ENCODE measurements around the gene DOC2A. TPM values are rescaled to one million over a fixed set of nuclear protein-coding genes. Genes with fewer than 3 reads are reported as not detected.

Gene DOC2A
- polyA plus RNA-seq, 1 donor from 2014 or later = 7.3 TPM

DNA sequence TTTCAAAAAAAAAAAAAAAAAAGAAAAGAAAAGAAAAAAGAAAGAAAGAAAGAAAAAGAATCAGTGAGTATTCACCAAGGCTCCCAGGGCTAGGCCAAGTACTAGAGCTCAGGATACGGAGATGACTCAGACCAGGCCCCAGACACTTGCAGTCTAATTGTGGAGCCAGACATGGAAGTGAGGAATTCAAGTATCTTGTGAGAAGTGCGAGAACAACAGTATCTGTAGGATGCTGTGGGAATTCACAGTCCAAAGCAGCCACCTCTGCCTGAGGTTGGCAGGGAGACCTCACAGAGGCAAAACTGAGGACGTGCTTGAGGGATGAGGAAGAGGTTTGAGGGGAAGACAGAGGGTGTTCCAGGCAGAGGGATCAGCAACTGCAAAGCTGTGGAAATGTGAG lies 40.7 kb upstream of the DOC2A start:
- H3K9ac ChIP-seq (ENCODE audit: low read length) = no peak overlapping the region
- H3K27me3 ChIP-seq (ENCODE audit: insufficient read depth, low read depth, low read length) = no peaks in the 10 kb centered on the region
- H3K4me3 ChIP-seq (ENCODE audit: low read length) = no peak overlapping the region
- peaks cover 10% of the 10 kb centered on the region for H3K79me2 ChIP-seq (replicated peaks; ENCODE audit: insufficient read depth, low read length)
- H3F3A ChIP-seq (ENCODE audit: insufficient read depth, low read length, poor library complexity, severe bottlenecking) = no peaks in the 10 kb centered on the region
- H3K9me2 ChIP-seq (ENCODE audit: insufficient read depth, low read length) = no peaks in the 10 kb centered on the region
- H2AFZ ChIP-seq (ENCODE audit: low read depth, low read length) = no peak overlapping the region
- H3K9me3 ChIP-seq (ENCODE audit: low read length) = no peaks in the 10 kb centered on the region
- H3K27ac ChIP-seq (ENCODE audit: low read length) = no peak overlapping the region
- no peaks in the 10 kb centered on the region for H3K36me3 ChIP-seq (ENCODE audit: insufficient read depth, low read length)
- H4K20me1 ChIP-seq (ENCODE audit: insufficient read depth) = no peaks in the 10 kb centered on the region
- no peak overlapping the region for H3K4me2 ChIP-seq (ENCODE audit: low read length)
- TF ChIP-seq RAD21 (conservative IDR thresholded peaks at IDR 0.05) = no peak
- TF ChIP-seq EZH2 (IDR thresholded peaks at IDR 0.05; ENCODE audit: borderline replicate concordance, insufficient read depth, low read length, poor library complexity, severe bottlenecking) = no peak
- no peak for TF ChIP-seq REST (IDR thresholded peaks at IDR 0.05; ENCODE audit: borderline replicate concordance)
- no peak for TF ChIP-seq TAF1 (IDR thresholded peaks at IDR 0.05; ENCODE audit: low read depth)
- TF ChIP-seq EP300 (conservative IDR thresholded peaks at IDR 0.05; ENCODE audit: poor library complexity, severe bottlenecking) = no peak
- TF ChIP-seq, protein P1, sequence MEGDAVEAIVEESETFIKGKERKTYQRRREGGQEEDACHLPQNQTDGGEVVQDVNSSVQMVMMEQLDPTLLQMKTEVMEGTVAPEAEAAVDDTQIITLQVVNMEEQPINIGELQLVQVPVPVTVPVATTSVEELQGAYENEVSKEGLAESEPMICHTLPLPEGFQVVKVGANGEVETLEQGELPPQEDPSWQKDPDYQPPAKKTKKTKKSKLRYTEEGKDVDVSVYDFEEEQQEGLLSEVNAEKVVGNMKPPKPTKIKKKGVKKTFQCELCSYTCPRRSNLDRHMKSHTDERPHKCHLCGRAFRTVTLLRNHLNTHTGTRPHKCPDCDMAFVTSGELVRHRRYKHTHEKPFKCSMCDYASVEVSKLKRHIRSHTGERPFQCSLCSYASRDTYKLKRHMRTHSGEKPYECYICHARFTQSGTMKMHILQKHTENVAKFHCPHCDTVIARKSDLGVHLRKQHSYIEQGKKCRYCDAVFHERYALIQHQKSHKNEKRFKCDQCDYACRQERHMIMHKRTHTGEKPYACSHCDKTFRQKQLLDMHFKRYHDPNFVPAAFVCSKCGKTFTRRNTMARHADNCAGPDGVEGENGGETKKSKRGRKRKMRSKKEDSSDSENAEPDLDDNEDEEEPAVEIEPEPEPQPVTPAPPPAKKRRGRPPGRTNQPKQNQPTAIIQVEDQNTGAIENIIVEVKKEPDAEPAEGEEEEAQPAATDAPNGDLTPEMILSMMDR (IDR thresholded peaks at IDR 0.05; ENCODE audit: poor library complexity, severe bottlenecking) = no peak
- no peak for TF ChIP-seq POLR2AphosphoS5 (IDR thresholded peaks at IDR 0.05)
- no peak for TF ChIP-seq SMC3 (conservative IDR thresholded peaks at IDR 0.05; ENCODE audit: poor library complexity)
- TF ChIP-seq MXI1 (conservative IDR thresholded peaks at IDR 0.05; ENCODE audit: poor library complexity, severe bottlenecking) = no peak

DNA sequence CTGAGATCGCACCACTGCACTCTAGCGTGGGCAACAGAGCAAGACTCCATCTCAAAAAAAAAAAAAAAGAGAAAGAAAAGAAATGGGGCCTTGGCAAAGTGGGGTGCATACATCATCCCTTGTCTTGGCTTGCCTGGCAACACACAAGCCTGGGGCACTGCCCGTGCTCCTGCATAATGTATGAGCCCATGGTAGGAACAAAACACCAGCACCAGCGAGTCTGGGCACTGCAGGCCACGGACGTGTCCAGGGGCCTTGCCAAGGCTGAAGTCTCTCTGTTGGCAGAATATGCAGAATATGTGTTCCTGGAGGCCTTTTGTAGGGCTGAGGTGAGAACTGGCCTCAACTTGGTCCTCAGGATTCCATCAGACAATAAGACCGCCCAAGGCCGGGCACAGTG lies 39.0 kb upstream of the DOC2A start:
- Histone ChIP-seq H3K79me2 (replicated peaks; ENCODE audit: insufficient read depth, low read length) (peaks cover 10% of the 10 kb centered on the region), H3F3A (ENCODE audit: insufficient read depth, low read length, poor library complexity, severe bottlenecking) (no peaks in the 10 kb centered on the region), H4K20me1 (ENCODE audit: insufficient read depth) (no peaks in the 10 kb centered on the region), H3K4me3 (ENCODE audit: low read length) (no peak overlapping the region), H3K9ac (ENCODE audit: low read length) (no peak overlapping the region), H3K9me3 (ENCODE audit: low read length) (no peaks in the 10 kb centered on the region), H3K36me3 (ENCODE audit: insufficient read depth, low read length) (no peaks in the 10 kb centered on the region), H3K4me2 (ENCODE audit: low read length) (no peak overlapping the region), H3K9me2 (ENCODE audit: insufficient read depth, low read length) (no peaks in the 10 kb centered on the region), H3K27ac (ENCODE audit: low read length) (no peak overlapping the region), H3K27me3 (ENCODE audit: insufficient read depth, low read depth, low read length) (no peaks in the 10 kb centered on the region), H2AFZ (ENCODE audit: low read depth, low read length) (no peak overlapping the region)
- TF ChIP-seq SMC3 (conservative IDR thresholded peaks at IDR 0.05; ENCODE audit: poor library complexity) = no peak
- no peak for TF ChIP-seq EP300 (conservative IDR thresholded peaks at IDR 0.05; ENCODE audit: poor library complexity, severe bottlenecking)
- no peak for TF ChIP-seq EZH2 (IDR thresholded peaks at IDR 0.05; ENCODE audit: borderline replicate concordance, insufficient read depth, low read length, poor library complexity, severe bottlenecking)
- TF ChIP-seq MXI1 (conservative IDR thresholded peaks at IDR 0.05; ENCODE audit: poor library complexity, severe bottlenecking) = no peak
- TF ChIP-seq, protein P1 (IDR thresholded peaks at IDR 0.05; ENCODE audit: poor library complexity, severe bottlenecking) = no peak
- TF ChIP-seq POLR2AphosphoS5 (IDR thresholded peaks at IDR 0.05) = no peak
- TF ChIP-seq REST (IDR thresholded peaks at IDR 0.05; ENCODE audit: borderline replicate concordance) = no peak
- TF ChIP-seq TAF1 (IDR thresholded peaks at IDR 0.05; ENCODE audit: low read depth) = no peak
- no peak for TF ChIP-seq RAD21 (conservative IDR thresholded peaks at IDR 0.05)

Measured in neural cell (in vitro differentiated cells).